H1 (cell line): Measurements from ENCODE around the gene NLRC5. TPM values are rescaled to one million over a fixed set of nuclear protein-coding genes. Genes with fewer than 3 reads are reported as not detected.

Experiments used
- BACH1 ChIP-seq: IDR thresholded peaks from 2 replicates; pipeline ENCODE4 v1.6.1; 2012; ENCODE audit warnings: low read length, improper control_type of control experiment
- CBX5 ChIP-seq: fragments of 300-800, 300-1000 bp; sonication (generic); IDR thresholded peaks from 2 replicates; pipeline ENCODE4 v1.7.1; 2016; ENCODE audit warnings: antibody characterized with exemption, low read length, low read depth
- E2F6 ChIP-seq: IDR thresholded peaks from 2 replicates; pipeline ENCODE4 v1.6.1; 2012; ENCODE audit warnings: inconsistent platforms
- KDM4A ChIP-seq: IDR thresholded peaks from one replicate; pipeline ENCODE4 v1.7.1; 2012; ENCODE audit warnings: low read depth, mild to moderate bottlenecking, moderate library complexity, low read length, inconsistent platforms; ENCODE audit not compliant: severe bottlenecking
- RNF2 ChIP-seq: fragments of 200-900, 300-1000 bp; sonication (generic); IDR thresholded peaks from 2 replicates; pipeline ENCODE4 v1.7.1; 2016; ENCODE audit warnings: borderline replicate concordance, low read depth, mild to moderate bottlenecking, antibody characterized with exemption, low read length; ENCODE audit not compliant: poor library complexity, severe bottlenecking; ENCODE audit errors: missing control alignments
- SP1 ChIP-seq: IDR thresholded peaks from 2 replicates; pipeline ENCODE4 v1.6.1; 2011; ENCODE audit warnings: low read depth, low read length
- polyA plus RNA-seq, 7 experiments: library from polyadenylated mRNA; depleted of rRNA in 3 of 7; stranded (reverse) in 5 of 7; unstranded in 2 of 7; fragments of >200 nt in 5 of 7; fragments of 200-250 nt in 2 of 7; gene quantifications; 1 replicate in 5 of 7; 2 replicates in 1 of 7; 4 replicates in 1 of 7; pipeline versions ENCODE4 v1.2.1 to v1.2.3, GENCODE V29; 2011 to 2013; ENCODE audit warnings: missing spikeins in 2 of 7, mixed read lengths in 2 of 7
- total RNA-seq: library from RNA; stranded (reverse); fragmentation: NEBNext Ultra II Directional; extraction: Animal tissue kit (Norgen Biotek cat#: 25700); gene quantifications from 2 replicates; pipeline ENCODE4 v1.2.1, GENCODE V29; 2021

Gene NLRC5
- total and polyA plus RNA-seq, 2 of the 8 experiments (the other 6 are each of a cell fraction or from before 2014, with no cell fraction given) = 2.2 to 3.2 TPM

- TF ChIP-seq E2F6 = no peak
- TF ChIP-seq RNF2 = no peak
- no peak for TF ChIP-seq CBX5
- TF ChIP-seq KDM4A = no peak
- TF ChIP-seq BACH1 = no peak
- TF ChIP-seq SP1 = no peak
- TF ChIP-seq, all 59 proteins: peak for 0
Measured at GRCh38 chr16:56965149-56966092, 23.9 kb upstream of the NLRC5 start (continued).
